Large intestine (tissue), 3 donors: ENCODE data around the gene SDK2. TPM values are rescaled to one million over a fixed set of nuclear protein-coding genes. Genes with fewer than 3 reads are reported as not detected.

Experiments used
- DNase-seq, 2 donors: peaks; one replicate each; pipeline versions ENCODE4 v3.0.0 to v3.0.0-alpha.2; 2013
- H3K27ac ChIP-seq: one replicate; pipeline ENCODE4 v1.5.1; 2013; ENCODE audit warnings: low read length
- H3K27me3 ChIP-seq: 2 replicates; pipeline ENCODE4 v1.6.1; 2013; ENCODE audit warnings: low read length; ENCODE audit not compliant: control insufficient read depth, insufficient read depth
- H3K36me3 ChIP-seq: 2 replicates; pipeline ENCODE4 v1.6.1; 2013; ENCODE audit warnings: low read length; ENCODE audit not compliant: control insufficient read depth, insufficient read depth
- H3K4me1 ChIP-seq: one replicate; pipeline ENCODE4 v1.6.1; 2013; ENCODE audit warnings: low read length; ENCODE audit not compliant: control insufficient read depth, insufficient read depth
- H3K4me3 ChIP-seq: one replicate; pipeline ENCODE4 v1.5.1; 2013; ENCODE audit warnings: low read length
- H3K9me3 ChIP-seq: one replicate; pipeline ENCODE4 v1.6.1; 2013; ENCODE audit warnings: mild to moderate bottlenecking, low read depth, low read length, moderate library complexity; ENCODE audit not compliant: control insufficient read depth
- WGBS: methylation state at CpG from one replicate; pipeline ENCODE4 v1.1.5; 2013; ENCODE audit warnings: low lambda C conversion rate; ENCODE audit not compliant: insufficient coverage; 5-methylcytosine and 5-hydroxymethylcytosine counted together
- polyA plus RNA-seq: library from polyadenylated mRNA; unstranded; fragments of 120-200 nt; gene quantifications from one replicate; pipeline ENCODE4 v1.2.1, GENCODE V29; 2013

The SDK2 gene
- polyA plus RNA-seq, 1 donor = 0.94 TPM

DNA sequence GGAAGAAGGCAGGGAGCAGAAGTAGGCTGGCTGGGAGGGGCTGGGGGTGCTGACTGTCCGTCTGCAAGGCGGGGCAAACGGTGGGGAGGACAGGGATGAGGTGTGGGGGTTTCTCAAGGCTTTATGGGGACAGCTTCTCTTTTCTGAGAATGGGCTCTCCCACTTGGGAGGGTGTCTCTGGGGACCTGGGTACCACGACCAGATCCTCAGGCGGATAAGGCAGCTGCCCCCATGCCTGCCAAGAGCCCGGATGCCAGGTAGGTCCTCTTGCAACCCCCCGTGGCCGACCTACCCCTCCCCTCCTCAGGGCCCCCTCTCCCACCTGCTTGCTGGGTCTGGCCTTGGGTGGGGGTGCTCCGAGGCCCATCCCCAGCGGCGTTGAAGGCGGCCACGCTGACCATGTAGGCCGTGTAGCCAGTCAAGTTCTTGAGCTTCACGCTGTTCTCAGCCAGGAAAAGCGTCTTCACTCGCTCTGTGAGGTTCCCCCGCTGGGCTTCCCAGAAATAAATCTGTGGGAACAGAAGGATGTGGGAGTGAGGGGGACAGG lies 276.1 kb downstream of the SDK2 start:
- no peak overlapping the region for H3K4me3 ChIP-seq
- no peaks in the 10 kb centered on the region for H3K27me3 ChIP-seq
- no peak for DNase-seq
- no peaks in the 10 kb centered on the region for H3K36me3 ChIP-seq
- H3K27ac ChIP-seq = no peak overlapping the region
- H3K9me3 ChIP-seq = no peaks in the 10 kb centered on the region
- H3K4me1 ChIP-seq = no peaks in the 10 kb centered on the region
- no CpG with 5 or more reads among the region's 18 CpGs for WGBS

DNA sequence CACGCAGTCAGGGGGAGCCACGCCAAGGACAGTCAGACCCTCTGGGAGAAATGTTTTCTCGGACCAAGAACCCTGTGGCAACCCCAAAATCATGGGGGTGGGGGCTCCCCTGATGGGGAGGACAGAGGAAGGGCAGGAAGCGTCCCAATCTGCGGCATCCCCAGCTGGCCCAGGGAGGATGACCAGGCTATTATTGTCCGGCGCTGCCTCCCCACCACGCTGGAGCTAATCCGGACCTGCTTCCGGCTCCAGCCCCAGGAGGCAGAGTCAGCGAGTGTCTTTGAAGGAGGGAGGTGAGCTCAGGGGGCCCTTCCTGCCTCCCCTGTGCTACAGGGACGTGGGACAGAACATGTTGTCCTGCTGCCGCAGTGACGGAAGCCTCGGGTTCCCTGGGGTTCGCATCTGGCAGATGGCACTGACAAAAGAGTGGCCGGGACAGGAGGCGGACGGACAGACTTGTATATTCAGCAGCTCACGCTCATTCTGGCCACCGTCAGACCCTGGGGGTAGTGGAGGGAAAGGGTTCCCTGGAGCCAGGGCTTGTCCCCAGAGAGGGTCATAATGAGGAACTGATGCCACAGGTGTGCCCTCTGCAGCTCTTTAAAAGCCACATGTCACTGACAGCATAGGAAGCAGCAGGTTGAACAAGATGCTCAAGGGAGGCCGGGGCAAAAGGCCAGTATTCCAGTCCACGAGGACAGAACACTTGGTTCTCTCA lies 278.2 kb downstream of the SDK2 start:
- Histone ChIP-seq H3K9me3 (no peaks in the 10 kb centered on the region), H3K36me3 (no peaks in the 10 kb centered on the region), H3K4me1 (no peaks in the 10 kb centered on the region), H3K27me3 (no peaks in the 10 kb centered on the region), H3K27ac (no peak overlapping the region), H3K4me3 (no peak overlapping the region)
- WGBS = no CpG with 5 or more reads among the region's 23 CpGs
- DNase-seq = no peak

DNA sequence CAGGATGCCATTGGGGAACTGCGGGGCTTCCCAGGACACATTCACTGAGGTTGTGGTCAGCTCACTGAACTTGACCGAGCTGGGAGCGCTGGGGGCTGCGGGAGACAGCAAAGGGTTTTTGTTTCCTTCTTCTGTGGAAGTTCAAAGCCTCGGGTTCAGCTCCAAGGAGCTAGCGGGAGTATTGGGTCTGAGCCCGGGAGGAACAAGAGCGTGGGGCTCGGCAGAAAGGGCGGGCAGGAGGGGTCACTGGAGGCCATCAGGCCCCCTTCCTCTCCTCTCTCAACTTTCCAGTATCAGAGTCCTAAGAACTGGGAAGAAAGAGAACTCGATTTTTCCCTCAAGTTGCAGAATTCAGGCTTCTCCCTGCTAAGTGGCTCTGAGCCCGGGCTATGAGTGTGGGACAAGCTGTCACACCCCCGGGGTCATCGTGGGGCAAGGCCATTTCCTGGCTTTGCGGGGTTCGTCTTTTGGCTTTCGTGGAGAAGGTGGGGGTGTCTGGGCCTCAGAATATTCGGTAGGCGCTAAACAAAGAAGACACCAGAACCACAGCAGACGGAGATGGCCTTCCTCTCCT lies 278.9 kb downstream of the SDK2 start:
- Histone ChIP-seq H3K27me3 (no peaks in the 10 kb centered on the region), H3K9me3 (no peaks in the 10 kb centered on the region), H3K4me1 (peaks cover under 1% of the 10 kb centered on the region), H3K36me3 (no peaks in the 10 kb centered on the region), H3K4me3 (no peak overlapping the region), H3K27ac (no peak overlapping the region)
- no CpG with 5 or more reads among the region's 20 CpGs for WGBS
- DNase-seq = no peak

DNA sequence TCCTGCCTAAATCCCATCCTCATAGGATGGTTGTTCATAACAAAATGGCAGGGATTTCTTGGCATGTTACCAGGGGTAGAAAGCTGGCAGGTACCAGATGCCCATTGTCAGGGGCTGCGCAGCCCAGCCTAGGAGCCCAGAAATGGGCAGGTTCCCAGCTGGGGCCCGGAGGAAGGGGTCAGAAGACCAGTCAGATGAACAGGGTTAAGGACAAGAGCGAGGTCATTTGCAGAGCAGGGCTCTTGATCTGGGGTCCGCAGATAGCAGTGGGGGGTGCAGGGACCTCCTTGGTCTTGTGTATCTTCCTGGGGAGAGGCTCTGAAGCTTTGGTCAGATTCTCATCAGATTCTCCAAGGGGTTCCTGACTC lies 280.1 kb downstream of the SDK2 start:
- WGBS = no CpG with 5 or more reads among the region's 4 CpGs
- H3K36me3 ChIP-seq = no peaks in the 10 kb centered on the region
- no peak overlapping the region for H3K27ac ChIP-seq
- no peak for DNase-seq
- H3K27me3 ChIP-seq = no peaks in the 10 kb centered on the region
- no peaks in the 10 kb centered on the region for H3K9me3 ChIP-seq
- no peak overlapping the region for H3K4me3 ChIP-seq
- peaks cover 3% of the 10 kb centered on the region for H3K4me1 ChIP-seq

DNA sequence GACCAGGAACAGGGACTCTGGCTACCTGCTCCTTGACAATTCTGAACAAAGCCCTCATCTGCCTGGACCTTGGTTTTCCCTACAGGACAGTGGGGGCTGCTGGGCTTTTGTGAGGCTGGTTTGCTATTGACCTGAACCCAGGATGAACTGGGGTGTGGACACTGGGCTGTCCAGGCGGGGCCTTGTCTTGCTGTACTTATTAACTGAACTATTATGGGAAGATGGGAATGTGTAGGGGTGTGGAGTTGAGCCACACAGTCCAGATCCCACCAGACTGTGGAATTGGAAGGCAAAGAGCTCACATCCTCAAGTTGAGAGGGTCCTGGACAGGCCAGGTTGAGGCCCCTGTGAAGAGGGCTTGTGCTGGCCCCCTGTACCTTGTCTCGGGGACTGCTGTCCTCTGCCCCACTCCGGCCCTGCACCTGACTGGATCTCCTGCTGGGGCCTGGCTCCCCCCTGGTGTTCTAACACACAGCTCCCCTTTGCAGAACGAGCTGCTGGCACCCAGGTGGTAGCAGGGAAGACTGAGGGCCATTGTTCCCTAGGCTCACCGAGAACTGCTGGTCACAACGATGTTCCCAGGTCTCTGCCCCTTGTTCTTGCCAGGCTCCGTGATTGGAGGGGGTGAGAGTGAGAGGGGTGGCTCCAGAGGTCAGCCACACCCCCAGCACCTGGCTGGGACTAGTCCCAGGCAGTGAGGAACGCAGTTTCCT lies 280.6 kb downstream of the SDK2 start:
- Histone ChIP-seq H3K4me1 (peaks cover 3% of the 10 kb centered on the region), H3K27ac (no peak overlapping the region), H3K27me3 (no peaks in the 10 kb centered on the region), H3K36me3 (no peaks in the 10 kb centered on the region), H3K4me3 (no peak overlapping the region), H3K9me3 (no peaks in the 10 kb centered on the region)
- WGBS = no CpG with 5 or more reads among the region's 8 CpGs
- no peak for DNase-seq

DNA sequence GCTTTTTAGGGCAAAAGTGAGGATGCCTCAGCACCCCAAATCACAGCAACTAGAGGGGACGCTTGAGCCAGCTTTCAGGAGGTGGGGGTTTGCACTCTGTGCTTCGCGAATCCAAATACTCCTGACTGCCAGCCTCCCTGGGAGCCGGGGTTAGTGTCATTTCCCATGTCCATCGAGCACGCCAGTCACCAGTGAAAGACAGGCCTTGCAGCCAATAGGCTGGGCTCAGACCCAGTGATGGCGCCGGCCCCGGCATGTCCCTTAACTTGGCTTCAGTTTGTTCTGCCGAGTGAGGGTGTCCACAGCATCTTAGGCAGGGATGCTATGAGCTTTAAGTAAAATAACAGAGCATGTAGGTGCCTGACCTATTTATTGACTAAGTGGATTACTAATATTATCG lies 281.5 kb downstream of the SDK2 start:
- H3K4me1 ChIP-seq = peaks cover 3% of the 10 kb centered on the region
- no peak overlapping the region for H3K27ac ChIP-seq
- H3K9me3 ChIP-seq = no peaks in the 10 kb centered on the region
- H3K27me3 ChIP-seq = no peaks in the 10 kb centered on the region
- no peak overlapping the region for H3K4me3 ChIP-seq
- no peak for DNase-seq
- no CpG with 5 or more reads among the region's 11 CpGs for WGBS
- H3K36me3 ChIP-seq = no peaks in the 10 kb centered on the region

DNA sequence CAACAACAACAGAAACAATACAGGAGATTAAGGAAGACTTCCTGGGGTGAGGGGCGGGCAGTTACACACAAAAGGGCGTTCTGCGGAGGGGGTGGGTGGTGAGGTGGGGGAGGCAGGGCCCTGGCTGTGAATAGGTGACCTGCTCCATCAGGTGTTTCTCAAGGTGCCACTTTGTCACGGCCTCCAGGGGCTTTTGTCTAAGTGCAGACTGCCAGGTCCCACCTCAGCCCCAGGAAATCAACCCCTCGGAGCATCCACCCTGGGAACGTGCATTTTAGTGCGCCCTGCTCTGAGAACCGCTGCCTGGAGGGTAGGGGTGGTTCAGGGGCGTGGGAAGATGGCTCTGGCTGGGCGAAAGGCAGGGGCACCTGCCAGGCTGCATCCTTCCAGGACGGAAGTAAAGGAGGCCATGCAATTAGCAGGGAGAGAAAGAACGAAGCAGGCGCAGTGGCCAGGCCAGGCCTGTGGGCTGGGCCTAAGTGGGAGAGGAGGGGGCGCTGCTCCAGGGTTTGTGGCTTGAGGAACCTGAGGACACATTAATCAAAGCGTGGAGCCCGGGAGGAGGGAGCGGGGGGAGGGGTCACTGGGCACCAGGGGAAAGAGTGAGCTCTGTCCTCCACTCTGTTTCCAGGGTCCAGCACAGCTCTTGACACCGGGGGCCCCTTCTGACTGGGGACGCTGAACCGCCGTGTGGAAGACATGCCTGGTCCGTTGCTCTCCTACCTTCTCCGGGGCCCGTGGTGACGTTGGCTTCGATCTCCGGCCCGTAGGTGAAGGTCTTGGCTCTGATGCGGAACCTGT lies 283.1 kb downstream of the SDK2 start:
- H3K4me3 ChIP-seq = no peak overlapping the region
- H3K9me3 ChIP-seq = no peaks in the 10 kb centered on the region
- no peak overlapping the region for H3K27ac ChIP-seq
- no peaks in the 10 kb centered on the region for H3K36me3 ChIP-seq
- no peaks in the 10 kb centered on the region for H3K27me3 ChIP-seq
- peaks cover 3% of the 10 kb centered on the region for H3K4me1 ChIP-seq
- DNase-seq = no peak
- WGBS = no CpG with 5 or more reads among the region's 29 CpGs

DNA sequence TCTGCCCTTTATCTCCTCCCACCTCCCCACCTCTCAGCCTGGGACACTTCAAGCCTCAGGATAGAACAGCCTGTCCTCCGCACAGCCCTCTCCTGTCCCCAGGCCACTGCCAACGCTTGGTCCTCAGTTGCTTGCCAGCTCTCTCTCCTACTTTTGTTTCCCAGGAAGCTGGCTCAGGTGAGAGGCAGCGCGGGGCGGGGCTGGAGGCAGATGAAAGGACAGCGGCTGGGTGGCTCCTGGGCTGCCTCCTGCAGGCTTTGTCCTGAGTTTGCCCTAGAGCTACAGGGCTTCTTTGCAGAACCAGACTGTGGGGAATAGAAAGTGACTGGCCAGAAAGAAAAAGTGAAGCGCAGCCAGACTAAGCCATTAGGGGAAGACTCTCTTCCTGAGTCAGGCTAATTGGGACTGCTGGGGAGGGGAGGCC lies 284.2 kb downstream of the SDK2 start:
- Histone ChIP-seq H3K27me3 (no peaks in the 10 kb centered on the region), H3K9me3 (no peaks in the 10 kb centered on the region), H3K4me1 (peaks cover 3% of the 10 kb centered on the region), H3K27ac (no peak overlapping the region), H3K36me3 (no peaks in the 10 kb centered on the region), H3K4me3 (no peak overlapping the region)
- peak; percentile 71 to 77 for DNase-seq
- 60% methylated on average over 1 of the region's 7 CpGs for WGBS

DNA sequence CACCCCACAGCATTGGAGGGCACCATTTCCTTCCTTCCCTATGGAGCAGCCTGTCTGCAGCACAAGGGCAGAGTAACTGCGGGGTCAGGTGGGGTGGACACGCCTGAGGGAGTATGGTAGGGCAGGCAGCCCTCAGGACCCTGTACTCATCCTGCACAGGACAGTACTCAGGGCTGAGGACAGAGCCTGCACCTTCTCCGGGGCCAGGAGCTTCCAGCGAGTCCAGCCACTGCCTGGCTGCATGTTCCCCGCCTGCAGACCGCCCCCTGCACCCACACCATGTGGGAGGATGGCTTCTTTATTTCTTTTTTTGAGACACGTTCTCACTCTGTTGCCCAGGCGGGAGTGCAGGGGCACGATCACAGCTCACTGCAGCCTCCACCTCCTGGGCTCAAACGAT lies 284.9 kb downstream of the SDK2 start:
- H3K4me1 ChIP-seq = peaks cover 3% of the 10 kb centered on the region
- no peak overlapping the region for H3K4me3 ChIP-seq
- WGBS = no CpG with 5 or more reads among the region's 10 CpGs
- H3K36me3 ChIP-seq = no peaks in the 10 kb centered on the region
- DNase-seq = no peak
- no peaks in the 10 kb centered on the region for H3K27me3 ChIP-seq
- no peaks in the 10 kb centered on the region for H3K9me3 ChIP-seq
- H3K27ac ChIP-seq = no peak overlapping the region

DNA sequence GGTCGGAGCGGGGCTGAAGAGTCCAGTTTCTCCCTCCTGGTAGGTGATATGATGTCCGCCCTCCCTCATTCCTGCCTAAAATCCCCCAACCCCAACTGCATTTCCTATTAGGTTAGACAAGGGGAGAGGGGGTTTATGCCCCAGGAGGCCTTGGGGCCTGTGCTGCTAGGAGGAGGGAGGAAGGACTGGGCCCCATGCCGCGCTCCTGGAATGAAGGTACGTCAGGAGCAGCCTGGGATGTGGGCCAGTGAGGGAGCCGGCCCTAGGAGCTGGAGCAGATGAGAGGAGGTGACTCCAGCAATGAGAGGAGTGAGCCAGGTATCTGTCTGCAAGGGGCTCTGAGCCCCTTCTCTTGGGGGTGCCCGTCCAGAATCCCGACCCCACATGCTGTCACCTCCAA lies 285.6 kb downstream of the SDK2 start:
- Histone ChIP-seq H3K27ac (no peak overlapping the region), H3K4me1 (peaks cover 3% of the 10 kb centered on the region), H3K4me3 (no peak overlapping the region), H3K36me3 (no peaks in the 10 kb centered on the region), H3K9me3 (no peaks in the 10 kb centered on the region), H3K27me3 (no peaks in the 10 kb centered on the region)
- DNase-seq = no peak
- no CpG with 5 or more reads among the region's 9 CpGs for WGBS
